DOHH2 (cell line): ENCODE data around the gene ADGRA1.

ENCODE experiments used
- EZH2phosphoT487 ChIP-seq: fragments of 200-600 bp; sonication (generic); IDR thresholded peaks from 2 replicates; pipeline ENCODE4 v1.6.1; 2017; ENCODE audit warnings: borderline replicate concordance, mild to moderate bottlenecking, antibody characterized with exemption, low read length, moderate library complexity, mixed read lengths
- TF ChIP-seq, protein P1 (sequence below): fragments of 200-600 bp; sonication (generic); IDR thresholded peaks from one replicate; pipeline ENCODE4 v1.5.1; 2014; ENCODE audit warnings: antibody characterized with exemption, mild to moderate bottlenecking, low read depth, low read length; ENCODE audit not compliant: poor library complexity, severe bottlenecking

DNA sequence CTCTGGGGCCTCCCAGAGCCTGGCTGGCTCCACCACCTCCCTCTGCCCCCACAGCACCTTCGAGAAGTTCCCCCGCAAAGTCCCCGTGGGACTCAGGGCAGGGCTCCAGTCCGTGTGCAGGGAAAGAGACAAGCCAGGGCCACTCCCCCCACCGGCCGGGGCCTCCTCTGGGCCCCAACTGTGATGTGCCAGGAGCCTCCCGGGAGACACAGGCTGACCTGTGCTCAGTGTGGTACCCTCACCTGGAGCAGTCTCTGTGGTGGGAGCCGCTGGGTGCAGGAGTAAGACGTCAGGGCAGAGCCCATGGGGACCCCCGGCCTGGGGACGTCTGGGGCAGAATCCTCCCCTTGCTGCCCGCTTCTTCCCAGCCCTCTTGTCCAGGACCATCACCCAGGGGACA is 1.5 kb upstream of the ADGRA1 start:
- TF ChIP-seq, protein P1, sequence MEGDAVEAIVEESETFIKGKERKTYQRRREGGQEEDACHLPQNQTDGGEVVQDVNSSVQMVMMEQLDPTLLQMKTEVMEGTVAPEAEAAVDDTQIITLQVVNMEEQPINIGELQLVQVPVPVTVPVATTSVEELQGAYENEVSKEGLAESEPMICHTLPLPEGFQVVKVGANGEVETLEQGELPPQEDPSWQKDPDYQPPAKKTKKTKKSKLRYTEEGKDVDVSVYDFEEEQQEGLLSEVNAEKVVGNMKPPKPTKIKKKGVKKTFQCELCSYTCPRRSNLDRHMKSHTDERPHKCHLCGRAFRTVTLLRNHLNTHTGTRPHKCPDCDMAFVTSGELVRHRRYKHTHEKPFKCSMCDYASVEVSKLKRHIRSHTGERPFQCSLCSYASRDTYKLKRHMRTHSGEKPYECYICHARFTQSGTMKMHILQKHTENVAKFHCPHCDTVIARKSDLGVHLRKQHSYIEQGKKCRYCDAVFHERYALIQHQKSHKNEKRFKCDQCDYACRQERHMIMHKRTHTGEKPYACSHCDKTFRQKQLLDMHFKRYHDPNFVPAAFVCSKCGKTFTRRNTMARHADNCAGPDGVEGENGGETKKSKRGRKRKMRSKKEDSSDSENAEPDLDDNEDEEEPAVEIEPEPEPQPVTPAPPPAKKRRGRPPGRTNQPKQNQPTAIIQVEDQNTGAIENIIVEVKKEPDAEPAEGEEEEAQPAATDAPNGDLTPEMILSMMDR: no peak
- no peak for TF ChIP-seq EZH2phosphoT487
